ENCODE data around the gene ATXN1L.

ATXN1L gene

DNA sequence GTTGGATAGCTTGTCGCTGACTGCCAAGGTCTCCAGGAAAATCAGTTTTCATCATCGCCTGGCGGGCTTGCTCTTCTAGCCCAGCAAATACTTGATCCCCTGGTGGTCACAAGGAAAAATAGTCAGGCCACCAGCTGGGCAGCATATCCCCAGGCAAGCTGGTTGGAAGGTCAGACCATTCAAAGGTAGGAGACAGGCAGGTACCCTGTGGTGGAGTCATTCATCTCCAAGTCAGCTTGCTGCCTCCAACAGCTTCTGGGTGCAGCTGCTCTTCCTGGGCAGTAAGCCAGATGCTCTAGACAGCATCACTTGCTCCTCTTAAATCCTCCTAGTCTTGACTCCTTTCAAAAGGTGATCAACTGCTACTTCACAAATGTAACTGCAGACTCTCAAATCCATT is 22.2 kb downstream of the ATXN1L start:
- TF ChIP-seq, protein P1, sequence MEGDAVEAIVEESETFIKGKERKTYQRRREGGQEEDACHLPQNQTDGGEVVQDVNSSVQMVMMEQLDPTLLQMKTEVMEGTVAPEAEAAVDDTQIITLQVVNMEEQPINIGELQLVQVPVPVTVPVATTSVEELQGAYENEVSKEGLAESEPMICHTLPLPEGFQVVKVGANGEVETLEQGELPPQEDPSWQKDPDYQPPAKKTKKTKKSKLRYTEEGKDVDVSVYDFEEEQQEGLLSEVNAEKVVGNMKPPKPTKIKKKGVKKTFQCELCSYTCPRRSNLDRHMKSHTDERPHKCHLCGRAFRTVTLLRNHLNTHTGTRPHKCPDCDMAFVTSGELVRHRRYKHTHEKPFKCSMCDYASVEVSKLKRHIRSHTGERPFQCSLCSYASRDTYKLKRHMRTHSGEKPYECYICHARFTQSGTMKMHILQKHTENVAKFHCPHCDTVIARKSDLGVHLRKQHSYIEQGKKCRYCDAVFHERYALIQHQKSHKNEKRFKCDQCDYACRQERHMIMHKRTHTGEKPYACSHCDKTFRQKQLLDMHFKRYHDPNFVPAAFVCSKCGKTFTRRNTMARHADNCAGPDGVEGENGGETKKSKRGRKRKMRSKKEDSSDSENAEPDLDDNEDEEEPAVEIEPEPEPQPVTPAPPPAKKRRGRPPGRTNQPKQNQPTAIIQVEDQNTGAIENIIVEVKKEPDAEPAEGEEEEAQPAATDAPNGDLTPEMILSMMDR (IDR thresholded peaks at IDR 0.05; ENCODE audit: borderline replicate concordance, insufficient read depth, low read depth, low read length) = no peak
- H3K4me3 ChIP-seq (ENCODE audit: low read depth, low read length) = no peak overlapping the region

DNA sequence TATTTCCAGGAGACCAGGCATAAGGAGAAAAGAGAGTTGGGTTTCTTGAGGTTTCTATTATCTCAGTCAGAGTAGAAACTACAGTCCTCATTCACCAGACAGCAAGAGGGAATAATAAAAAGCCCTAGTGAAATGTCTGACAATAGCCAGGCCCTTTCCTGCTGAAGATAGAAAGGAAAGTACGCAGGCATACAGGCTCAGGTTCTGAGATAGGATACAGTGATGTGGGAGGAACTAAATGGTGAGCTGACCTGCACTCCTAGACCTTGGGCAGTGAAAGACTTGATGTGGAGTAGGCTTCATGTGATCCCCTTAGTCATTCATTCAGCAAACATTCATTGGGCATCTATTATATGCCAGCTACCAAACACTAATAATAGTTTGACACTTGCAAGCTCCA is 23.3 kb downstream of the ATXN1L start:
- no peak overlapping the region for H3K4me3 ChIP-seq (ENCODE audit: low read depth, low read length)
- TF ChIP-seq, protein P1 (IDR thresholded peaks at IDR 0.05; ENCODE audit: borderline replicate concordance, insufficient read depth, low read depth, low read length) = no peak

DNA sequence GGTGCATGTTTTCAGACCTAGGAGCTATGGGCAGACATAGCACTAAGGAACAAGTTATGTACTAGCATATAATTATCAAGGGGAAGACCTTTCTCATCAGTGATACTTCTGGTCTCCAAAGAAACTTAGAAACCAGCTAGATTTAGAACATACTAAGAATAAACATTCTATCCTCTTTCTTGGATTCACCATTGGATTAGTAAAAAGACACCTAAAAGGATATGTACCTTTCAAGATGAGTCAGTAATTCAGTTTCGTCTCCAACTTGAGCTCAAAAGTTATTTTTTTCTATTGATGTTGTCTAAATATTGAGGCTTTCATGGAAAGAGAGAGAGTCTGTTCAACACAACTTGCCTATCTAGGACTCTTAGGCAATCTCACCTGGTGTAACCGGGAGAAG is 25.0 kb downstream of the ATXN1L start:
- H3K4me3 ChIP-seq (ENCODE audit: low read depth, low read length) = no peak overlapping the region
- TF ChIP-seq, protein P1 (IDR thresholded peaks at IDR 0.05; ENCODE audit: borderline replicate concordance, insufficient read depth, low read depth, low read length) = no peak

DNA sequence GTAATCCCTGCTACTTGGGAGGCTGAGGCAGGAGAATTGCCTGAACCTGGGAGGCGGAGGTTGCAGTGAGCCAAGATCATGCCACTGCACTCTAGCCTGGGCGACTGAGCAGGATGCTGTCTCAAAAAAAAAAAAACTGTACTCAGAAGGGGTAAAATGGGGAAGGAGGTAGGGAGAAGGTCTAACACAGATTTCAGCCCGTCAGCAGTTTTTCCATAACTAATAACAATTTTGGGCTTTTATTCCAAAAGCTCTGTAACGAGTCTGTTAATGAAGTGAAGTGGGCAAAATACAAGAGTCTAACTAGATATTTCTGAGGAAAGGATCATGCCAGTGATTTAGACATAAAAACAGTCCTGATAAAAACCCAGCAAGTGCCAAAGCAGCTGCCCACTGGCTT is 27.4 kb downstream of the ATXN1L start:
- no peak overlapping the region for H3K4me3 ChIP-seq (ENCODE audit: low read depth, low read length)
- TF ChIP-seq, protein P1 (IDR thresholded peaks at IDR 0.05; ENCODE audit: borderline replicate concordance, insufficient read depth, low read depth, low read length) = no peak

DNA sequence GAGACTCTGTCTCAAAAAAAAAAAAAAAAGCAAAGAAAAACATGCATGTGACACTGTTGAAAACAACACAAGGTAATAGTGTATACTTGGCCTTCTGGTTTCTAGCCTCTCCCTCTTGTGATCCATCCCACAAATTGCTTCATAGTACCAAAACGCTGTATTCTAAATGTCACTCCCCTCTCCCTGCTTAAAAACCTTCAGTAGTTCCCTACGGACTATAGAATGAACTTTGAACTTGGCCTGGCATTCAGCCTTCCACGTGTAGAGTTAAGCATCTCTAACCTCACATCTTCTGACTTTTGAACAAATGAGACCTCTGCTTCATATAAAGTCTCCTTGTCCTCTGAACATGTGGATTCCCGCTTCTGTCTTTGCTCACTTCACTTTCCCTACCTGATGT is 33.1 kb downstream of the ATXN1L start:
- no peak overlapping the region for H3K4me3 ChIP-seq (ENCODE audit: low read depth, low read length)
- TF ChIP-seq, protein P1 (IDR thresholded peaks at IDR 0.05; ENCODE audit: borderline replicate concordance, insufficient read depth, low read depth, low read length) = no peak

DNA sequence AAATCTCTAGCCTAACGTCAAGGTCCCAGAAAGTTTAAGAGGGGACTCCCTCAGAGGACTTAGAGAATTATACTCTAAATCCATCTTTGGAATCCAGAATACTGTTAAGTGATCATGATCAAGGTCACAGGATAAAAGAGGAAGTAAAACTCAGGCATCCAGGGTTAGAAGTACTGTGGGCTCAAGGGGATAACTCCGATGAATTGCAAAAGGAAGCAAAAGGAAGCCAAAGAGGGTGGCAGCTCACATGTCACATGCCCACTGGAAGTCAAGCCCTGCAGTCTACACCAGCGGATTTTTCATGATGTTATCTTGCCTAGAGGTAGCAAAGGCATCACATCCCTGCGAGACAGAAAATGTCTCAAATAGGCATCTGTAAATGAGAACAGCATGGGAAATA is 34.4 kb downstream of the ATXN1L start:
- TF ChIP-seq, protein P1 (IDR thresholded peaks at IDR 0.05; ENCODE audit: borderline replicate concordance, insufficient read depth, low read depth, low read length) = no peak
- H3K4me3 ChIP-seq (ENCODE audit: low read depth, low read length) = no peak overlapping the region

DNA sequence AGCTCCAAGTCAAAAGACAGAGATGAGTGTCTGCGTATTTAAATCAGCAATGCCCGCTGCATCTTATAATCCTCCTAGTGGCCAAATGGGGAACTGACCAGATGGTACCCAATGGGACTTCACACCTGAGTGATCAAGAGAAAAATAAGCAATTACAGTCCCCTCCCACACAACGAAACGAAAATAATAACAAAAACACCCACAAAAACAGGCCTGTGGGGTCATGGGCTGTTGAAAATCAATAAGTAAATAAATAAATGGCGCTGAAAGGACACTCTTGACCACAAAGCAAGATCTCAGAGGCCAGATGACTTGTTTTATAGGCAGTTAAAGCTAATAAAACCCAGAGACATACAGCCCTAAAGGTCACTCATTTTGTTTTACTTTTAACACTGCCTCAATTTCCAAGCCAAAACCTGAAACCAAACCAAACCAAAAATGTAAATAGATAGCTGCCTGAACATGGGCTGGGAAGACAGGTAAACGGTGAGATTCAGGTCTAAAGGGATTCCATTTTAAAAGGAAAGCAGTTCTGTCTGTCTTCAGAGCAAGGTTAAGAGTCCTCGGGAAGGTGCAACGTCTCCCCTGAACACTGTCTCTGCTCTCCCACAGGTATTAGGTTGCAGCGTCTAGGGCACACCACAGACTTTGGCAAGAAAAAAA is 36.9 kb downstream of the ATXN1L start:
- TF ChIP-seq, protein P1 (IDR thresholded peaks at IDR 0.05; ENCODE audit: borderline replicate concordance, insufficient read depth, low read depth, low read length) = peak; percentile 72
- H3K4me3 ChIP-seq (ENCODE audit: low read depth, low read length) = peak overlapping the region; percentile 63

All from GM12875 (cell line).